HG03196 (cell line): Measurements from ENCODE around the gene ARID4B.
"Not testable (repeated sequence)": the region's sequence is repeated elsewhere in the genome, so short reads cannot be mapped to it uniquely, and the experiment has no call there.

ENCODE experiments used
- ATAC-seq: cut with Tn5 transposase; IDR thresholded peaks from one replicate; pipeline ENCODE4 v1.9.1; 2021; ENCODE audit not compliant: unreplicated experiment

ARID4B gene

DNA sequence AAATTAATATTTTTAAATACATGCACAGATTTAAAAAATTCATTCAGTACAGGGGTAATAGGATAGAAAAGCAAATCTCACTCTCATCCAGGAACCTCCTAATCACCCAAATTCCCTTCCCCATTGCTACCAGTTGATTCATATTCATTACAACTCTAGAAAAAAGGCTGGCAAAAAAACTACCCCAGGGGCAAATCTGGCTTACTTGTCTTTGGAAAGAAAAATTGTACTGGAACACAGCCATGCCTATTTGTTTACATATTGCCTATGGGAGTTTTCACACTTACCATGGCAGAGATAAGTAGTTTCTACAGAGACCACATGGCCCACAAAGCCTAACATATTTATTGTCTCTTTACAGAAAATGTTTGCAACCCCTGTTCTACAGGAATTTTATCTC lies 158.0 kb downstream of the ARID4B start:
- no peak for ATAC-seq

GRCh38 chr1:235168375-235168774 lies 159.6 kb downstream of the ARID4B start:
- no peak for ATAC-seq

DNA sequence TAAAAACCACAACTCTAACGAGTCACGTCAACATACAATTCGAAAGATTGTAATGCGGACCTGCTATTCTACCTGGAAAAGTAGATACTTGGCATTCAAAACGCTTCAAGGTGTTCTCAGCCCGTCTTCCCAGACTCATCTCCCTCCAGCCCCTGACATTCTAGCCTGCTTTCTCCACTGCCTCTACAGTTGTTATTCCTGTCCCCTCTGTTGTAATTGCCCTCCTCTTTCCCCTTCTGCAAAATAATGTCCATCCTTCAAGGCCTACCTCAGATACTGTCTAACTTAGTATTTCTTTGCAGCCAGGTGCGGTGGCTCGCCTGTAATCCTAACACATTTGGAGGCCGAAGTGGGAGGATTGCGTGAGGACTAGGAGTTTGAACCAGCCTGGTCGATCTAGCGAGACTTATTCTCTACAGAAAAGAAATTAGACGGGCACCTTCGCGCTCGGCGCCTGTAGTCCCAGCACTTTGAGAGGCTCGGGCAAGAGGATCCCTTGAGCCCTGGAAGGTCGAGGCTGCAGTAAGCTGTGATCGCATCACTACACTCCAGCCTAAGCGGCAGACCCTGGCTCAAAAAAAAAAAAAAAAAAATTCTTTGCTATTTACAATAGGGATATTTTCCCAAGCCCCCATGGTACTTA lies 166.2 kb downstream of the ARID4B start:
- ATAC-seq, result no peak

GRCh38 chr1:235160957-235161684 lies 166.9 kb downstream of the ARID4B start, which contains the start of gene RBM34:
Gene RBM34 (minus strand): TSS chr1:235161250. CDS start chr1:235161226, 24 bp downstream.
- ATAC-seq, result peak; percentile 91

DNA sequence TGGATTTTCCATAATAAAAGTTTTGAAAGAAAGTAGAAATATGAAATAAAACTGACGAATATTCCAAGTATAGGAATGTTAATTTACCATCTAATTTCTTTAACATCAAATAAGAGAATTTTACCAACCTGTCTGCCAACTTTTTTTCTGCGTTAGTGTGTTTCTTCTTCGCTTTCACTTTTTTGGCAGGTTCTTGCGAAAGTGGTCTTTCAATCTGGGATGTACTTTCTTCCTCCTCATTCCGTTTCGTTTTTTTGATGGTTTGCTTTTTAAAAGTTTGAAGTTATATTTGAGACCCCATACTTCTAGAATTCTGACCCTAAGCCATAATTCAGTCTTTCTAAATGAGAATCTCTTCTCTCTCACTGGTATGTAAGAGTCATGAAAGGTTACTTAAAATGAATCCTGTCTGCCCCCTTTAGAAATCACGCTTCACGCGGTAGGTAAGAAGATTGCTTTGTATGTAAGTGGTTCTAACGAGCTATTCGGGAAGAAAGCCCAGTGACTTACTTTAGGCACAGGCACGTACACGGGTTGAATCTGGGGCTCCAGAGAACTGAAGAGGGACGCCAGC lies 167.5 kb downstream of the ARID4B start:
- peak; percentile 22 for ATAC-seq

GRCh38 chr1:235159930-235160329 lies 168.0 kb downstream of the ARID4B start:
- ATAC-seq, result not testable (repeated sequence)

DNA sequence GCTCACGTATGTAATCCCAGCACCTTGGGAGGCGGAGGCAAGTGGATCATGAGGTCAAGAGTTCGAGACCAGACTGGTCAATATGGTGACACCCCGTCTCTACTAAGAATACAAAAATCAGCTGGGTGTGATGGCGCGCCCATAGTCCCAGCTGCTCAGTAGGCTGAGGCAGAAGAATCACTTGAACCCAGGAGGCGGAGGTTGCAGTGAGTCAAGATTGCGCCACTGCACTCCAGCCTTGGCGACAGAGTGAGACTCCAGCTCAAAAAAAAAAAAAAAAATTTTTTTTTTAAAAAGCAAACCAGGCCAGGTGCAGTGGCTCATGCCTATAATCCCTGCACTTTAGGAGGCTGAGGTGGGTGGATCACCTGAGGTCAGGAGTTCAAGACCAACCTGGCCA lies 168.7 kb downstream of the ARID4B start:
- ATAC-seq, result not testable (repeated sequence)

- ATAC-seq, result no peak
Measured at GRCh38 chr1:235158680-235159079, 169.3 kb downstream of the ARID4B start.

DNA sequence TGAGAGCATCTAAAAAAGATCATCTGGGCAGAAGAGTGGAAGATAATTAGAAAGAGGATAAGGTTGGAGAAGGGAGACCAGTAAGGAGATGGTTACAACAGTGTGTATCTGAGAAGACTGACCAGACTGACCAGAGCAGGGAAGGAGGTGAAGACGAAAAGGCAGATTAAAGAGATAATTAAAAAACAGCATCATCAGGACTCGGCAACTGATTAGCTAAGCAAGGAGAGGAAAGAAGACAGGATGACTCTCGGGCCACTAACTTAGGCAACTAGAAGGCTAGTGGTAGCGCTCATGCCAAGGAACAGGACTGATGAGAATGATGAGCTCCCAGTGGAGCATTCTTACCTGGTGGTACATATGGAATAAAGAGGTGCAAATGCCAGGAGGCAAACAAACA lies 170.8 kb downstream of the ARID4B start:
- ATAC-seq, result no peak

GRCh38 chr1:235156740-235157139 lies 171.2 kb downstream of the ARID4B start:
- no peak for ATAC-seq

DNA sequence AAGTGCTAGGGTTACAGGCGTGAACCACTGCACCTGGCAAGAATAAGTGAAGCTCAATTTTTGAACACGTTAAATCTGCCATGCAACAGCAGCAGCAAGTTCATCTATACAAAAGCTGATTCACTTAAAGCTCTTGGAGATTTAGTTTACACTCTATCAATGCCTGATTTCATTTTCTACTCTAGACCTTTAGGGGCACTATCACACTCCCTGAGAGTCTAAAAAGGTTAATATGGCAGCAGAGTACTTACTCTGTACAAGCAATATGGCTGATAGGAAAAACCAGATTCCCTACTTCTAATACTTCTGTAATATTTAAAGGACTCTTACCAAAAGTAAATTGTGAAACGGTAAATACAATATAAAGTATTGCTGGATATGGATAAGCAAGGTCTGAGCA lies 171.7 kb downstream of the ARID4B start:
- no peak for ATAC-seq

DNA sequence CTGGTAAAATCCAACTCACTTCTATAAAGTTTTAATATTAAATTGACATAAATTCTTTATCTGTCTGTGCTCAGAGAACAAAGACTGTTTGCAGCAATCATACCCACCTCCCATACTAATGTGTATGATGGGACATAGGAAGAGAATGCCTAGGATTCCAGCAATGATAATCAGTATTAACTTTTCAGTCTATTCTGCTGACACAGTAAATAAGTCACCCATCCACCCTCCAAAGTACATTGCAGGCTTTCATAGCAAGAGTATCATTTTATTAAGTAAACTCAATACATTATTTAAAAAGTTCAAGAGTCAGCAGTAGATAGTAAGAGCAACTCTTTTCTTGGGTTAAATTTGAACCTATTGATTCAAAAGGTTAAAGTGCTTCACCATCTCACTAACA lies 175.7 kb downstream of the ARID4B start:
- no peak for ATAC-seq

DNA sequence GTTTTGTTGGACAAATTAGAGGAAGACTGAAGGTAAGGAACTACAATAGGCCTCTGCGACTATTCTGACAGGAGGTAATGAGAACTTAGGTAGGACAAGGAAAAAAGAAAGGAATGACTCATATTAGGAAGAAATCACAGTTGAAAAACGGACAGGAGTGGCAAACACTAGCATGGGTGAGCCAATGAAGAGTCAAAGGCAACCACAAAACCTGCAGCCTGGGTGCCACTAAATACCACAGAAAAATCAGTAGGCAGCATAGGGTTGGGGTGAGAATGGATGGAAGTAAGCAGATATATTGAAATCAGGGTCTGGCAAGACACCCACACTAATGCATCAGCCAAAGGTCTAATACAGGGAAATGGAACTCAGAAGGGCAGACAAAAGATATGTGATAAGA lies 176.9 kb downstream of the ARID4B start:
- no peak for ATAC-seq

GRCh38 chr1:235149824-235150223 lies 178.2 kb downstream of the ARID4B start:
- ATAC-seq, result no peak

DNA sequence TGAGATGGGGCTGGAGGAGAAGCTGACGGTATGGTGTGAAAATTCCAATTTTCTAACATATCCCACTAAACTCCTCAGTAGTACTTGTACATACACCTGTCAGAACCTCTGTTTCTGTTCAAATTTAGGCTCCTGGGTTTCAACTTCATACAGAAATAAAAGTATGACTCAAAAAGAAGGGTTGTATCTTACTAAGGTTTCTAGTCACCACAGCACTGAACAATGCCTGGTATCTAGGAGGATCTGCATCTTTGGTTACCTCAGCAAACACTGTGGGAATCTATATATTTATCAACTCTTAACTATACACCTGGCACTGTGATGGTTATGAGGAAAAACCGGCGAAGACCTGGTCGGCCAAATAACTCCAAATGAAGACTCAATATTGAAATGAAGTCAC lies 180.7 kb downstream of the ARID4B start:
- ATAC-seq, result no peak

DNA sequence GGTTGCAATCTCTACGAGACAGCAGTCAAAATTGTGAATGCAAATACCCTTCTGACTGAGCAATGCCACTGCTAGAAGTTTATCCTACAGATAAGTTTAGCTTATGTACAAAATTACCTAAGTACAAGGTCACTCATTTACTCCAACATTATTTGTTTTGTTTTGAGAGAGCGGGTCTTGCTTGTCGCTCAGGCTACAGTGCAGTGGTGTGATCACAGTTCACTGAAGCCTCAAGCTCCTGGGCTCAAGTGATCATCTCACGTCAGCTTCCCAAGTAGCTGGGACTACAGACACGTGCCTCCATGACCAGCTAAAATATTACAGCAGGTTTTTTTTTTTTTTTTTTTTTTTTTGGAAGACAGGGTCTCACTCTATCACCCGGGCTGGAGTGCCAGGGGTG lies 182.3 kb downstream of the ARID4B start:
- no peak for ATAC-seq

GRCh38 chr1:235142991-235143390 lies 185.0 kb downstream of the ARID4B start:
- no peak for ATAC-seq

GRCh38 chr1:235139315-235139714 lies 188.7 kb downstream of the ARID4B start:
- no peak for ATAC-seq

DNA sequence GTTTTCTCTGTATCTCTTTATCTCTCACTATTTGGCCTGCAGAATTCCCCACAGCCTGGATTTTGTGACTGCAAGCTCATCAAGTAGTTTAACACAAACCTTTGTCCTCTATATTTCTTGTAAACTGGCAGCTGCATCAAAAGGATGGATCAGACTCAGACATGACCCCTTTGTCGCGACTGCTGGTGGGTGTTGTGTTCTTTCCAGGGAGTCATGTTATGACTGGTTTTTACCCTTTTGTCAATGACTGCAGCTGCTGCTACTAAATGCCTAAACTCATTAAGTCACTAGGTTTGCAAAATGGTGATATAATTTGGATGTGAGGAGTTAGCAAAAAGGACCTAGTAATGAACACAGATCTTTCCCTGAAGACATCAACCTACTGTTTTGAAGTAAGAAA lies 189.2 kb downstream of the ARID4B start:
- ATAC-seq, result no peak

DNA sequence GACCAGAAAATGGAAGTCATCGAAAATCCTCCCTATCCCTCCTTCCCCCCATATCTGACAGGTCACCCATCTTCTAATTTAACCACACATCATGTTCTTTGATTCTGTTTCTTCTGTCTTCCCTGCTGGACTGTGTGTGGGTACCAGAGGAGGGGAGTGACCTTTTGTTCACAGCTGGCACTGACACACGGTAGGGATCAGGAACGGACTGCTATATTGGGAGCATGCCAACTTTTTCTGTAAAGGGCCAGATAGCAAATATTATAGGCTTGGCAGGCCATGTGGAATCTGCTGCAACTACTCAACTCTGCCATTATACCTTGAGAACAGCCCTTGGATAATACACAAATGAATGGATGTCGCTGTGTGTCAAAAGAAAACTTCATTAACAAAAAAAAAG lies 191.9 kb downstream of the ARID4B start:
- no peak for ATAC-seq

DNA sequence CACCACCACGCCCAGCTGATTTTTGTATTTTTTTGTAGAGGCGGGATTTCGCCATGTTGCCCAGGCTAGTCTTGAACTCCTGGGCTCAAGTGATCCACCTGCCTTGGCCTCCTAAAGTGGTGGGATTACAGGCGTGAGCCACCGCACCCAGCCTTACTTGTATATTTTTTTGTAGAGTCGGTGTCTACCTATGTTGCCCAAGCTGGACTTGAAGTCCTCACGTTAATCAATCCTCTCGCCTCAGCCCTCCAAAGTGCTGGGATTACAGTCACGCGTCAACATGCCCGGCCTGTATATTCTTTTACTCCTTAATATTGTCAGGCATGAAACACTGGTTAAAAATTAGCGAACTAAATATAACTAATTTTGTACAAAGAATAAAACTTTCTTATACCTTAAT lies 193.8 kb downstream of the ARID4B start:
- no peak for ATAC-seq

- no peak for ATAC-seq
Measured at GRCh38 chr1:235133086-235133485, 194.9 kb downstream of the ARID4B start.
